Right lobe of liver (tissue), 6 donors: ENCODE data around the gene FTL. TPM values are rescaled to one million over a fixed set of nuclear protein-coding genes. Genes with fewer than 3 reads are reported as not detected.

Source experiments
- ATAC-seq, 4 donors: fragments of 200-7000 bp; cut with Tn5 transposase; one replicate each; pipeline ENCODE4 v1.9.1; 2020; ENCODE audit warnings: mild to moderate bottlenecking in 4 of 4, moderate library complexity in 4 of 4
- DNase-seq, 3 donors: peaks; one replicate each; pipeline ENCODE4 v3.0.0-alpha.2; 2020
- H3K27ac ChIP-seq, 3 donors: fragments of 200-600 bp; one replicate each; pipeline ENCODE4 v1.8.0; 2022
- H3K27me3 ChIP-seq, 2 donors: fragments of 200-600 bp; one replicate each; pipeline ENCODE4 v1.8.0; 2022
- H3K36me3 ChIP-seq, 4 donors: fragments of 200-600 bp; sonication (generic) in 1 of 4; one replicate each; pipeline versions ENCODE4 v1.5.1 to v1.8.0; 2017 to 2022; ENCODE audit warnings: control low read depth in 1 of 4
- H3K4me1 ChIP-seq, 4 donors: fragments of 200-600 bp; sonication (generic) in 1 of 4; one replicate each; pipeline versions ENCODE4 v1.5.1 to v1.8.0; 2017 to 2022; ENCODE audit warnings: control low read depth in 1 of 4
- H3K4me3 ChIP-seq, 3 donors: fragments of 200-600 bp; one replicate each; pipeline ENCODE4 v1.8.0; 2022
- H3K9me3 ChIP-seq, 4 donors: fragments of 200-600 bp; sonication (generic) in 1 of 4; one replicate each; pipeline versions ENCODE4 v1.5.1 to v1.8.0; 2017 to 2022; ENCODE audit warnings: control low read depth in 1 of 4
- CTCF ChIP-seq, 4 donors: fragments of 200-600 bp in 3 of 4; fragments of 450-650 bp in 1 of 4; IDR thresholded peaks; one replicate each; pipeline versions ENCODE4 v1.5.1 to v1.8.0; 2016 to 2022; ENCODE audit warnings: antibody characterized with exemption in 4 of 4, mild to moderate bottlenecking in 2 of 4
- POLR2A ChIP-seq: fragments of 450-650 bp; IDR thresholded peaks from one replicate; pipeline ENCODE4 v1.6.1; 2017; ENCODE audit warnings: antibody characterized with exemption, mild to moderate bottlenecking
- WGBS: methylation state at CpG from one replicate; pipeline ENCODE4 v1.1.6; 2018; ENCODE audit warnings: low coverage, low lambda C conversion rate; ENCODE audit not compliant: insufficient coverage; ENCODE audit errors: missing lambda C conversion rate; 5-methylcytosine and 5-hydroxymethylcytosine counted together
- intact Hi-C, 2 donors: fragments of 100-400 bp; cut with DNase I; formaldehyde crosslinking; loops; one replicate each; pipeline versions ENCODE4 v1.11.2 to v1.14.1; 2022
- total RNA-seq, 6 experiments: library from RNA; depleted of rRNA in 2 of 6; stranded (reverse); fragments of >200 nt in 2 of 6; fragmentation: NEBNext Ultra II Directional in 3 of 6; extraction: Animal tissue kit (Norgen Biotek cat#: 25700) in 3 of 6; gene quantifications; one replicate each; pipeline versions ENCODE4 v1.1.0 to v1.2.4, GENCODE V29; 2016 to 2023
- donor health status: DM: no; HTN: yes; CAD: no.
- donor health status: DM: no; HTN: no; CAD: no.
- donor health status: DM: no; HTN: no; CAD: no.
- donor health status: DM: no; HTN: yes; CAD: no.
- donor health status: DM: no; HTN: yes; CAD: no.

FTL gene
- total RNA-seq, 6 experiments from 2014 or later: 5,005 to 19,229 (median 10,447) TPM

- peak in 2 of 4 donors; percentile 2 to 4 for ATAC-seq
- no peak for TF ChIP-seq CTCF (IDR thresholded peaks at IDR 0.05)
- no peak for TF ChIP-seq POLR2A
- Histone ChIP-seq H3K36me3 (peaks cover 0 to 18% (median 1%) of the 10 kb centered on the region in 4 donors), H3K4me1 (peaks cover 0 to 26% (median 0%) of the 10 kb centered on the region in 4 donors), H3K27ac (peak overlapping the region; percentile 97 to 99 (median 98)), H3K27me3 (no peaks in the 10 kb centered on the region), H3K4me3 (peak overlapping the region; percentile 32 to 97 (median 87)), H3K9me3 (no peaks in the 10 kb centered on the region)
- intact Hi-C loops: loop anchor here in 1 of 2 donors (10.0 kb wide), 1 partner anchor 60 kb away; the partner anchor contains the start of gene NUCB1
- peak in 2 of 3 donors; percentile 72 to 80 for DNase-seq
- 3% methylated on average over 17 of the region's 19 CpGs for WGBS
Observed at GRCh38 chr19:48964205-48965039, 687 bp upstream of the FTL start.

GRCh38 chr19:48965806-48966540, 864 bp downstream of the FTL start:
- intact Hi-C loops: loop anchor here in 1 of 2 donors (10.0 kb wide), 1 partner anchor 61 kb away; the partner anchor contains the start of gene NUCB1
- 10% methylated on average over 14 of the region's 36 CpGs for WGBS
- peak; percentile 78 to 85 (median 82) for DNase-seq

GRCh38 chr19:48966541-48967345, 1.6 kb downstream of the FTL start:
- peak in 1 of 4 donors; percentile 0 for ATAC-seq
- H3K9me3 ChIP-seq: no peaks in the 10 kb centered on the region
- peaks cover 0 to 16% (median 0%) of the 10 kb centered on the region in 4 donors for H3K4me1 ChIP-seq
- intact Hi-C loops: loop anchor here in 1 of 2 donors (10.0 kb wide), 1 partner anchor 62 kb away; the partner anchor contains the start of gene NUCB1
- DNase-seq: peak in 1 of 3 donors; percentile 50
- peaks cover 0 to 26% (median 1%) of the 10 kb centered on the region in 4 donors for H3K36me3 ChIP-seq
- peak overlapping the region; percentile 84 to 97 (median 87) for H3K4me3 ChIP-seq
- H3K27ac ChIP-seq: peak overlapping the region; percentile 93 to 99 (median 97)
- TF ChIP-seq CTCF (IDR thresholded peaks at IDR 0.05) (no peak), POLR2A (peak; percentile 16)
- no peaks in the 10 kb centered on the region for H3K27me3 ChIP-seq
- 20% methylated on average over 5 of the region's 10 CpGs for WGBS

More at GRCh38 chr19:48965806-48966540, 864 bp downstream of the FTL start:
- H3K4me3 ChIP-seq: peak overlapping the region; percentile 84 to 97 (median 87)
- peak overlapping the region; percentile 93 to 99 (median 97) for H3K27ac ChIP-seq
- TF ChIP-seq POLR2A: no peak
- no peak for TF ChIP-seq CTCF (IDR thresholded peaks at IDR 0.05)
- H3K27me3 ChIP-seq: no peaks in the 10 kb centered on the region
- ATAC-seq: peak; percentile 2 to 24 (median 10)
- no peaks in the 10 kb centered on the region for H3K9me3 ChIP-seq
- H3K4me1 ChIP-seq: peaks cover 0 to 21% (median 0%) of the 10 kb centered on the region in 4 donors
- peaks cover 0 to 26% (median 1%) of the 10 kb centered on the region in 4 donors for H3K36me3 ChIP-seq
